HepG2 (cell line): ENCODE data around the gene FRMD4B. TPM values are rescaled to one million over a fixed set of nuclear protein-coding genes. Genes with fewer than 3 reads are reported as not detected.

ENCODE experiments used
- ATAC-seq: fragments of 200-7000 bp; cut with Tn5 transposase; 3 replicates; pipeline ENCODE4 v1.9.1; 2020; ENCODE audit warnings: mild to moderate bottlenecking, moderate library complexity
- BruUV-seq: library from RNA; stranded (reverse); fragments of 400-500 nt; replicated peaks from 2 replicates; lab custom pipeline; 2021; lab: Mats Ljungman, UMichigan
- CTCF ChIA-PET: fragments of 300-600 bp; formaldehyde crosslinking; extraction: SDS; loops from one replicate; lab custom pipeline; 2021; ENCODE audit warnings: low total read pairs, inconsistent platforms, low intra/inter-chr PET ratio; lab: Yijun Ruan, JAX
- POLR2A ChIA-PET: fragments of 350-600 bp; sonication (Branson Sonifier 250); formaldehyde crosslinking; loops from one replicate; lab custom pipeline; 2020; ENCODE audit warnings: antibody characterized with exemption, inconsistent platforms; lab: Yijun Ruan, JAX
- DNase-seq: peaks from one replicate; pipeline ENCODE4 v3.0.0-alpha.2; 2015; ENCODE audit warnings: low spot score
- FAIRE-seq: peaks from 3 replicates; lab custom pipeline; 2011; peaks lifted over from hg19 to GRCh38; lab: Jason Lieb, UNC
- H2AFZ ChIP-seq: one replicate; pipeline ENCODE4 v1.6.1; 2011; ENCODE audit warnings: low read length, inconsistent platforms
- H3K27ac ChIP-seq: fragments of 300-600 bp; 3 replicates; pipeline ENCODE4 v1.8.0; 2011; ENCODE audit warnings: mixed run types, mild to moderate bottlenecking, mixed read lengths, low read length, inconsistent platforms; ENCODE audit not compliant: insufficient read depth; ENCODE audit errors: extremely low read length
- H3K27me3 ChIP-seq, 2 experiments: fragments of 200-600 bp in 1 of 2; 2 replicates in 1 of 2; 3 replicates in 1 of 2; pipeline versions ENCODE4 v1.6.0 to v1.8.0; 2011; ENCODE audit warnings: low read length in 2 of 2, mild to moderate bottlenecking in 2 of 2, moderate library complexity in 2 of 2, inconsistent platforms in 1 of 2; ENCODE audit not compliant: insufficient read depth in 2 of 2, control insufficient read depth in 1 of 2
- H3K36me3 ChIP-seq, 2 experiments: fragments of 200-600 bp in 1 of 2; replicated peaks in 1 of 2; 2 replicates in 1 of 2; 3 replicates in 1 of 2; pipeline versions ENCODE4 v1.5.1 to v1.8.0; 2011; ENCODE audit warnings: low read length in 2 of 2, inconsistent platforms in 1 of 2; ENCODE audit not compliant: insufficient read depth in 2 of 2, control insufficient read depth in 1 of 2
- H3K4me1 ChIP-seq: 2 replicates; pipeline ENCODE4 v1.5.1; 2012; ENCODE audit warnings: low read length, inconsistent platforms; ENCODE audit not compliant: insufficient read depth
- H3K4me2 ChIP-seq: 2 replicates; pipeline ENCODE4 v1.6.0; 2011; ENCODE audit warnings: low read depth, low read length, inconsistent platforms
- H3K4me3 ChIP-seq, 3 experiments: fragments of 200-600 bp in 1 of 3; sonication (generic), shearing (Covaris generic) in 1 of 3; replicated peaks in 1 of 3; 2 replicates each; pipeline ENCODE4 v1.5.1; 2011 to 2016; ENCODE audit warnings: low read length in 3 of 3, inconsistent platforms in 2 of 3, low read depth in 2 of 3, mild to moderate bottlenecking in 2 of 3, control low read depth in 1 of 3, mixed read lengths in 1 of 3; ENCODE audit not compliant: insufficient read depth in 1 of 3
- H3K79me2 ChIP-seq: one replicate; pipeline ENCODE4 v1.6.1; 2011; ENCODE audit warnings: low read length, inconsistent platforms; ENCODE audit not compliant: insufficient read depth
- H3K9ac ChIP-seq: 2 replicates; pipeline ENCODE4 v1.6.0; 2011; ENCODE audit warnings: mild to moderate bottlenecking, low read depth, low read length, inconsistent platforms; ENCODE audit not compliant: insufficient read depth
- H3K9me3 ChIP-seq: 2 replicates; pipeline ENCODE4 v1.5.1; 2012; ENCODE audit warnings: mild to moderate bottlenecking, low read length
- H4K20me1 ChIP-seq: 2 replicates; pipeline ENCODE4 v1.6.0; 2011; ENCODE audit warnings: inconsistent platforms, mild to moderate bottlenecking, low read length, moderate library complexity; ENCODE audit not compliant: insufficient read depth
- DDIT3 ChIP-seq: sonication (generic); formaldehyde crosslinking; IDR thresholded peaks from 2 replicates; pipeline ENCODE4 v1.4.0; 2020; ENCODE audit warnings: mild to moderate bottlenecking, missing genetic modification reagents
- GMEB1 ChIP-seq: sonication (generic); formaldehyde crosslinking; IDR thresholded peaks from 2 replicates; pipeline ENCODE4 v1.5.1; 2020; ENCODE audit warnings: missing genetic modification reagents, mild to moderate bottlenecking, borderline replicate concordance
- JDP2 ChIP-seq: sonication (generic); formaldehyde crosslinking; IDR thresholded peaks from 2 replicates; pipeline ENCODE4 v1.8.1; 2022; ENCODE audit warnings: missing genetic modification reagents, borderline replicate concordance
- U2AF2 ChIP-seq: fragments of 200-400 bp; formaldehyde crosslinking; IDR thresholded peaks from 2 replicates; pipeline ENCODE4 v1.6.1; 2017; ENCODE audit warnings: low read depth, mild to moderate bottlenecking, low read length
- XRCC5 ChIP-seq: fragments of 200-400 bp; formaldehyde crosslinking; optimal IDR thresholded peaks from 2 replicates; pipeline ENCODE3; 2017; ENCODE audit warnings: mild to moderate bottlenecking, low read length
- ZNF629 ChIP-seq: sonication (generic); formaldehyde crosslinking; conservative IDR thresholded peaks from 2 replicates; pipeline ENCODE4 v1.5.0; 2020; ENCODE audit warnings: missing genetic modification reagents
- ZSCAN5A ChIP-seq: sonication (generic); formaldehyde crosslinking; IDR thresholded peaks from 2 replicates; pipeline ENCODE4 v1.8.0; 2022; ENCODE audit warnings: mild to moderate bottlenecking, missing genetic modification reagents, borderline replicate concordance
- WGBS: methylation state at CpG from one replicate; pipeline ENCODE4 v1.1.6; 2017; ENCODE audit warnings: low lambda C conversion rate; 5-methylcytosine and 5-hydroxymethylcytosine counted together
- in situ Hi-C: cut with HindIII; loops from 2 replicates; pipeline ENCODE4 v1.10.0; 2017; ENCODE audit warnings: low pct_unique_long_range_greater_than_20kb; ENCODE audit not compliant: extremely low pct_ligation_motif_present
- intact Hi-C: fragments of 100-400 bp; cut with micrococcal nuclease; formaldehyde crosslinking; loops from one replicate; pipeline ENCODE4 v1.10.0; 2022; ENCODE audit not compliant: unreplicated experiment
- polyA plus RNA-seq, 8 experiments: library from polyadenylated mRNA; depleted of rRNA in 3 of 8; stranded (reverse) in 7 of 8; unstranded in 1 of 8; fragments of >200 nt; fragmentation: Illumina TruSeq in 4 of 8; extraction: Trizol in 4 of 8; gene quantifications; 2 replicates each; pipeline versions ENCODE4 v1.2.1 to v1.2.3, GENCODE V29; 2011 to 2016; ENCODE audit warnings: low read depth in 4 of 8, missing spikeins in 1 of 8, mixed read lengths in 1 of 8; ENCODE audit not compliant: insufficient read depth in 1 of 8
- total RNA-seq, 5 experiments: library from RNA; depleted of rRNA; stranded (reverse); fragments of >200 nt; fragmentation: Illumina TruSeq; extraction: Trizol; gene quantifications; 2 replicates each; pipeline ENCODE4 v1.2.3, GENCODE V29; 2016; ENCODE audit warnings: low read depth in 1 of 5

FRMD4B gene
- total and polyA plus RNA-seq, 2 of the 13 experiments (the other 11 are each of a cell fraction or from before 2014, with no cell fraction given): 3.0 to 3.3 TPM

GRCh38 chr3:69368129-69368741, 17.7 kb downstream of the FRMD4B start:
- ATAC-seq: no peak

GRCh38 chr3:69367586-69367985, 18.3 kb downstream of the FRMD4B start:
- no TSS peak for BruUV-seq
- no peak for TF ChIP-seq JDP2 (CRISPR knock-in tag)
- no peak for TF ChIP-seq GMEB1 (CRISPR knock-in tag)
- TF ChIP-seq U2AF2: no peak
- no peak for TF ChIP-seq XRCC5
- no peak for TF ChIP-seq ZNF629 (CRISPR knock-in tag)

More at GRCh38 chr3:69368129-69368741, 17.7 kb downstream of the FRMD4B start:
- FAIRE-seq (no peak), DNase-seq (no peak)
- in situ Hi-C loops (no loop called here), intact Hi-C loops (no loop called here)
- no peak overlapping the region for H2AFZ ChIP-seq
- H3K36me3 ChIP-seq: no peaks in the 10 kb centered on the region
- BruUV-seq: no TSS peak
- H3K9ac ChIP-seq: no peak overlapping the region
- no peak overlapping the region for H3K4me3 ChIP-seq
- no peak overlapping the region for H3K27ac ChIP-seq
- H3K79me2 ChIP-seq: no peaks in the 10 kb centered on the region
- POLR2A ChIA-PET: no interaction called here
- no peaks in the 10 kb centered on the region for H4K20me1 ChIP-seq
- CTCF ChIA-PET: no interaction called here
- H3K27me3 ChIP-seq: peaks cover 1 to 6% of the 10 kb centered on the region in 2 experiments; a peak in 1 of 5 replicates
- no peak overlapping the region for H3K4me2 ChIP-seq
- no peaks in the 10 kb centered on the region for H3K4me1 ChIP-seq
- WGBS: 25% methylated on average over 5 of the region's 5 CpGs
- TF ChIP-seq ZSCAN5A (CRISPR knock-in tag) (no peak), ZNF629 (CRISPR knock-in tag) (peak; percentile 61), DDIT3 (CRISPR knock-in tag) (no peak)
- no peaks in the 10 kb centered on the region for H3K9me3 ChIP-seq

More at GRCh38 chr3:69367586-69367985, 18.3 kb downstream of the FRMD4B start:
- Histone ChIP-seq H2AFZ (no peak overlapping the region), H3K27ac (no peak overlapping the region), H3K4me1 (no peaks in the 10 kb centered on the region), H3K9me3 (no peaks in the 10 kb centered on the region), H3K4me3 (no peak overlapping the region), H3K79me2 (no peaks in the 10 kb centered on the region), H3K36me3 (no peaks in the 10 kb centered on the region), H3K9ac (no peak overlapping the region), H3K27me3 (peaks cover 1 to 6% of the 10 kb centered on the region in 2 experiments; a peak in 1 of 5 replicates), H4K20me1 (no peaks in the 10 kb centered on the region), H3K4me2 (no peak overlapping the region)
- intact Hi-C loops (no loop called here), in situ Hi-C loops (no loop called here)
- 40% methylated on average over 3 of the region's 3 CpGs for WGBS
- ATAC-seq: no peak
- POLR2A ChIA-PET: no interaction called here
- CTCF ChIA-PET: no interaction called here
- no peak for FAIRE-seq
- DNase-seq: no peak
